Astrocyte (in vitro differentiated cells and primary cell): ENCODE data around the gene CLTCL1. TPM values are rescaled to one million over a fixed set of nuclear protein-coding genes. Genes with fewer than 3 reads are reported as not detected.

Experiments used
- DNase-seq: peaks from one replicate; pipeline ENCODE4 v3.0.0-alpha.2; 2010; ENCODE audit warnings: low read depth
- FAIRE-seq: peaks from 2 replicates; lab custom pipeline; 2011; peaks lifted over from hg19 to GRCh38; lab: Jason Lieb, UNC
- H2AFZ ChIP-seq: 2 replicates; pipeline ENCODE4 v1.6.0; 2012; ENCODE audit warnings: low read depth, low read length, inconsistent platforms
- H3K27ac ChIP-seq: 2 replicates; pipeline ENCODE4 v1.5.1; 2011; ENCODE audit warnings: low read depth, low read length, inconsistent platforms
- H3K27me3 ChIP-seq: 2 replicates; pipeline ENCODE4 v1.6.0; 2011; ENCODE audit warnings: low read length, inconsistent platforms; ENCODE audit not compliant: insufficient read depth
- H3K36me3 ChIP-seq: 2 replicates; pipeline ENCODE4 v1.5.1; 2011; ENCODE audit warnings: low read length, inconsistent platforms; ENCODE audit not compliant: insufficient read depth
- H3K4me1 ChIP-seq: 2 replicates; pipeline ENCODE4 v1.5.1; 2011; ENCODE audit warnings: low read length, inconsistent platforms; ENCODE audit not compliant: insufficient read depth
- H3K4me2 ChIP-seq: 2 replicates; pipeline ENCODE4 v1.6.0; 2012; ENCODE audit warnings: low read length, inconsistent platforms
- H3K4me3 ChIP-seq: 2 replicates; pipeline ENCODE4 v1.5.1; 2011; ENCODE audit warnings: low read depth, mild to moderate bottlenecking, low read length, inconsistent platforms; ENCODE audit not compliant: insufficient read depth
- H3K79me2 ChIP-seq: 2 replicates; pipeline ENCODE4 v1.6.0; 2012; ENCODE audit warnings: mild to moderate bottlenecking, low read length, inconsistent platforms; ENCODE audit not compliant: insufficient read depth
- H3K9ac ChIP-seq: 2 replicates; pipeline ENCODE4 v1.6.0; 2012; ENCODE audit warnings: mild to moderate bottlenecking, low read length, inconsistent platforms
- H3K9me3 ChIP-seq: 2 replicates; pipeline ENCODE4 v1.5.1; 2012; ENCODE audit warnings: low read depth, mild to moderate bottlenecking, low read length, inconsistent platforms; ENCODE audit not compliant: insufficient read depth
- H4K20me1 ChIP-seq: 2 replicates; pipeline ENCODE4 v1.6.0; 2012; ENCODE audit warnings: low read length, inconsistent platforms; ENCODE audit not compliant: insufficient read depth
- H3K27ac Mint-ChIP-seq: one replicate; pipeline ENCODE4 v1.8.0; 2021; ENCODE audit warnings: mild to moderate bottlenecking, mixed read lengths; ENCODE audit not compliant: unreplicated experiment
- H3K27me3 Mint-ChIP-seq: one replicate; pipeline ENCODE4 v1.8.0; 2021; ENCODE audit warnings: low read depth, mixed read lengths; ENCODE audit not compliant: unreplicated experiment
- H3K36me3 Mint-ChIP-seq: one replicate; pipeline ENCODE4 v1.8.0; 2021; ENCODE audit warnings: low read depth, mixed read lengths; ENCODE audit not compliant: unreplicated experiment
- H3K4me1 Mint-ChIP-seq: one replicate; pipeline ENCODE4 v1.8.0; 2021; ENCODE audit warnings: low read depth, mixed read lengths; ENCODE audit not compliant: unreplicated experiment
- H3K4me3 Mint-ChIP-seq: one replicate; pipeline ENCODE4 v1.8.0; 2021; ENCODE audit warnings: mild to moderate bottlenecking, moderate library complexity, mixed read lengths; ENCODE audit not compliant: unreplicated experiment
- H3K9me3 Mint-ChIP-seq: one replicate; pipeline ENCODE4 v1.8.0; 2021; ENCODE audit warnings: mild to moderate bottlenecking, mixed read lengths; ENCODE audit not compliant: unreplicated experiment
- CTCF ChIP-seq: IDR thresholded peaks from 2 replicates; pipeline ENCODE4 v1.5.1; 2011; ENCODE audit warnings: low read depth, mild to moderate bottlenecking, inconsistent platforms, low read length, moderate library complexity; ENCODE audit not compliant: insufficient read depth
- EZH2 ChIP-seq: IDR thresholded peaks from 2 replicates; pipeline ENCODE4 v1.6.1; 2012; ENCODE audit warnings: mild to moderate bottlenecking, low read length, inconsistent platforms; ENCODE audit not compliant: insufficient read depth
- total RNA-seq: library from RNA; stranded (reverse); gene quantifications from 2 replicates; pipeline ENCODE4 v1.2.1, GENCODE V29; 2021

The CLTCL1 gene
- total RNA-seq, 1 donor from 2014 or later: 54.4 TPM

- FAIRE-seq: no peak
These were observed 89.4 kb downstream of the CLTCL1 start for GRCh38 chr22:19201869-19202798.

GRCh38 chr22:19201130-19201868 is 90.2 kb downstream of the CLTCL1 start:
- Histone ChIP-seq H3K9ac (no peak overlapping the region), H2AFZ (no peak overlapping the region), H3K27ac (no peak overlapping the region), H3K36me3 (no peaks in the 10 kb centered on the region), H3K4me3 (no peak overlapping the region), H3K79me2 (no peaks in the 10 kb centered on the region), H3K4me1 (no peaks in the 10 kb centered on the region), H4K20me1 (no peaks in the 10 kb centered on the region), H3K4me2 (no peak overlapping the region), H3K27me3 (no peaks in the 10 kb centered on the region), H3K9me3 (no peaks in the 10 kb centered on the region)
- TF ChIP-seq EZH2 (no peak), CTCF (no peak)
- Mint-ChIP-seq H3K27ac (no peak overlapping the region), H3K27me3 (no peaks in the 10 kb centered on the region), H3K36me3 (peaks cover 51% of the 10 kb centered on the region), H3K9me3 (no peaks in the 10 kb centered on the region), H3K4me1 (peaks cover 7% of the 10 kb centered on the region), H3K4me3 (no peak overlapping the region)
- FAIRE-seq (no peak), DNase-seq (no peak)

More at GRCh38 chr22:19201869-19202798, 89.4 kb downstream of the CLTCL1 start:
- Histone ChIP-seq H3K27ac (no peak overlapping the region), H3K9ac (no peak overlapping the region), H2AFZ (no peak overlapping the region), H3K79me2 (no peaks in the 10 kb centered on the region), H3K4me3 (no peak overlapping the region), H3K4me2 (no peak overlapping the region), H3K4me1 (no peaks in the 10 kb centered on the region), H3K36me3 (no peaks in the 10 kb centered on the region), H3K9me3 (no peaks in the 10 kb centered on the region), H4K20me1 (no peaks in the 10 kb centered on the region), H3K27me3 (no peaks in the 10 kb centered on the region)
- H3K4me3 Mint-ChIP-seq: no peak overlapping the region
- H3K27ac Mint-ChIP-seq: no peak overlapping the region
- no peak for DNase-seq
- TF ChIP-seq CTCF: no peak
- no peak for TF ChIP-seq EZH2
- H3K9me3 Mint-ChIP-seq: no peaks in the 10 kb centered on the region
- peaks cover 50% of the 10 kb centered on the region for H3K36me3 Mint-ChIP-seq
- peaks cover 4% of the 10 kb centered on the region for H3K4me1 Mint-ChIP-seq
- no peaks in the 10 kb centered on the region for H3K27me3 Mint-ChIP-seq
